CD4-positive, alpha-beta memory T cell (primary cell): Measurements from ENCODE around the gene AUNIP. TPM values are rescaled to one million over a fixed set of nuclear protein-coding genes. Genes with fewer than 3 reads are reported as not detected.

ENCODE experiments used
- CTCF ChIA-PET: fragments of 350-600 bp; sonication (Branson Sonifier 250); formaldehyde crosslinking; loops from one replicate; lab custom pipeline; 2021; ENCODE audit warnings: inconsistent platforms; ENCODE audit not compliant: partially characterized antibody; lab: Charles Lee
- POLR2A ChIA-PET: fragments of 350-600 bp; sonication (Branson Sonifier 250); formaldehyde crosslinking; loops from one replicate; lab custom pipeline; 2021; ENCODE audit not compliant: partially characterized antibody; lab: Charles Lee
- DNase-seq, 5 donors: peaks; one replicate each; pipeline versions ENCODE4 v3.0.0 to v3.0.0-alpha.2; 2020 to 2022; ENCODE audit warnings: mixed read lengths in 1 of 5
- H3K27ac ChIP-seq: one replicate; pipeline ENCODE4 v1.7.0; 2013; ENCODE audit warnings: low read depth, low read length
- H3K27me3 ChIP-seq: 2 replicates; pipeline ENCODE4 v1.7.0; 2013; ENCODE audit warnings: mild to moderate bottlenecking, low read length, moderate library complexity; ENCODE audit not compliant: insufficient read depth
- H3K36me3 ChIP-seq: 2 replicates; pipeline ENCODE4 v1.7.0; 2013; ENCODE audit warnings: mild to moderate bottlenecking, low read length, moderate library complexity; ENCODE audit not compliant: insufficient read depth
- H3K4me1 ChIP-seq: 2 replicates; pipeline ENCODE4 v1.7.0; 2013; ENCODE audit warnings: mild to moderate bottlenecking, low read length, moderate library complexity; ENCODE audit not compliant: insufficient read depth
- H3K4me3 ChIP-seq, 2 donors: one replicate each; pipeline ENCODE4 v1.7.0; 2013; ENCODE audit warnings: low read length in 2 of 2, mild to moderate bottlenecking in 1 of 2
- H3K9me3 ChIP-seq, 2 donors: one replicate each; pipeline ENCODE4 v1.7.0; 2013; ENCODE audit warnings: low read length in 2 of 2, control low read depth in 1 of 2; ENCODE audit not compliant: control insufficient read depth in 1 of 2
- H3K27ac Mint-ChIP-seq, 7 donors: one replicate each; pipeline ENCODE4 v1.8.0; 2020 to 2021; ENCODE audit warnings: mixed read lengths in 7 of 7, mild to moderate bottlenecking in 6 of 7, inconsistent platforms in 3 of 7, moderate library complexity in 3 of 7
- H3K27me3 Mint-ChIP-seq, 2 donors: one replicate each; pipeline ENCODE4 v1.8.0; 2020 to 2021; ENCODE audit warnings: mixed read lengths in 2 of 2
- H3K36me3 Mint-ChIP-seq, 2 donors: one replicate each; pipeline ENCODE4 v1.8.0; 2020 to 2021; ENCODE audit warnings: mixed read lengths in 2 of 2, inconsistent platforms in 1 of 2, mild to moderate bottlenecking in 1 of 2
- H3K4me1 Mint-ChIP-seq, 4 donors: one replicate each; pipeline ENCODE4 v1.8.0; 2020 to 2021; ENCODE audit warnings: mixed read lengths in 4 of 4, mild to moderate bottlenecking in 1 of 4
- H3K4me3 Mint-ChIP-seq, 8 donors: one replicate each; pipeline ENCODE4 v1.8.0; 2020 to 2021; ENCODE audit warnings: mixed read lengths in 8 of 8, mild to moderate bottlenecking in 7 of 8, moderate library complexity in 6 of 8, inconsistent platforms in 3 of 8
- H3K9me3 Mint-ChIP-seq, 8 donors: one replicate each; pipeline ENCODE4 v1.8.0; 2020 to 2021; ENCODE audit warnings: mixed read lengths in 8 of 8, mild to moderate bottlenecking in 5 of 8, inconsistent platforms in 3 of 8, moderate library complexity in 1 of 8
- intact Hi-C: fragments of 100-400 bp; cut with micrococcal nuclease; formaldehyde crosslinking; loops from one replicate; pipeline ENCODE4 v1.15.1; 2023
- polyA plus RNA-seq, 2 donors: library from polyadenylated mRNA; unstranded; fragments of 300-500 nt; fragmentation: Illumina TruSeq; gene quantifications; one replicate each; pipeline ENCODE4 v1.2.3, GENCODE V29; 2021
- total RNA-seq, 2 experiments: library from RNA; stranded (reverse); gene quantifications; one replicate each; pipeline ENCODE4 v1.2.3, GENCODE V29; 2021

Gene AUNIP
- total and polyA plus RNA-seq, 4 experiments from 2014 or later: not detected

DNA sequence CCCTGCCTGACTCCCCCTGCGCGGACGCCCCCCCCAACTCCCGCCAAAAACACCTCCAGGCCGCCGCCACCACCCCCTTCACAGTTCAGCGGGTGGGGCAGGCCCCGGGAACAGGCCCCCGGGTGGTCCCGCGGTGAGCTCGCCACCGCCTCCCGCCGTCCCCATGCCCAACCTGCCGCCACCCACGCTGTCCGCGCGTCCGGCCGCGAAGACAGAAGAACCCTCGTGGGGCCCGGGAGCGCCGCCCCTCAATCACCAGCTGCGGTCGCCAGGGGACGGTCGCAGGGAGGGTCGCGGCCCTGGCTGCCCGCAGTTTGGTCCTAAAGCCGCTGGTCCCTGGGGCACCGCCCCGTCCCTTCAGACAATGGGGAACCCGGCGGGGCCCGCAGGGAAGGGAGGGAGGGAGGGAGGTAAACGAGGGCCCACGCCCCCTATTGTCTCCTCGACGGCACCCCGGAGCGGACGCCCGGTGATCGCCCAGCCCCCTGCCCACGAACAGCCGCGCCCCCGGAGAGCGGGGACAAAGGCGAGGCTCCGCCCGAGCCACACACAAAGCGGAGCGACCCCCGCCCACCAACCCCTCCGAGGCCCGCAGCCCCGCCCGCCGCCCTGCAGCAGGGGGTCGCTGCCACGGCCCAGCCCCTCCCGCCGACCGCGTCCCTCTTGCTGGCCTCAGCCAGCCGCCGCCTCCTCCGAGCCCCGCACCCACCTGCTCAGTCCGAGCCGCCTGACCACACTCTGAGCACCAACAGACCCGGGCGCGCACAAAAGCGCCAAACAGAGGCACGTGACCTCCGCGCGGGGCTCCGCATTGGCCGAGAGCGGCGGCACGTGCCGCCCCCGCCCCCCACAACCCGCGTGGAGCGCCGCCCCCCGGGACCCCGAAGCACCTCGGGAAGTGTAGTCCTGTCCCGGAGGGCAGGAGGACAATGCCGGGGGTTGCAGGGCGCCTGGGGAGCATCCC, 46.7 kb upstream of the AUNIP start, which contains the start of gene STMN1:
STMN1 (minus strand) TSS at position 740 of the 964 bp plus-strand sequence. CDS start 1,743 bp downstream, outside the sequence.
- H3K27ac ChIP-seq: peak within 1 kb of the TSS; percentile 54
- no peaks in the 10 kb centered on the region for H3K36me3 ChIP-seq
- Mint-ChIP-seq H3K4me3 (peak within 1 kb of the TSS; percentile 89 to 96 (median 92)), H3K4me1 (peaks cover 14 to 31% (median 21%) of the 10 kb centered on the region in 4 donors), H3K36me3 (peaks cover 3 to 10% of the 10 kb centered on the region in 2 donors), H3K27me3 (no peaks in the 10 kb centered on the region), H3K27ac (peak within 1 kb of the TSS; percentile 87 to 98 (median 96)), H3K9me3 (no peaks in the 10 kb centered on the region)
- H3K4me1 ChIP-seq: peaks cover 26% of the 10 kb centered on the region
- ChIA-PET CTCF (interaction anchor here (0.6 to 19.0 kb wide), 9 partner anchors 8 to 564 kb away, joined by 3 to 583 read pairs (median 4); partner anchors contain the start of gene PAFAH2), POLR2A (interaction anchor here (0.5 to 7.9 kb wide), 13 partner anchors 10 to 658 kb away, joined by 3 to 73 read pairs (median 5); partner anchors contain the start of genes MTFR1L, PAFAH2, PAQR7 and RSRP1)
- peak within 1 kb of the TSS; percentile 71 to 93 for H3K4me3 ChIP-seq
- intact Hi-C loops: loop anchor here (1.0 to 2.0 kb wide), 3 partner anchors 11 to 92 kb away; partner anchors contain the start of gene PAFAH2
- H3K9me3 ChIP-seq: no peaks in the 10 kb centered on the region
- no peaks in the 10 kb centered on the region for H3K27me3 ChIP-seq
- peak; percentile 74 to 88 (median 77) for DNase-seq

DNA sequence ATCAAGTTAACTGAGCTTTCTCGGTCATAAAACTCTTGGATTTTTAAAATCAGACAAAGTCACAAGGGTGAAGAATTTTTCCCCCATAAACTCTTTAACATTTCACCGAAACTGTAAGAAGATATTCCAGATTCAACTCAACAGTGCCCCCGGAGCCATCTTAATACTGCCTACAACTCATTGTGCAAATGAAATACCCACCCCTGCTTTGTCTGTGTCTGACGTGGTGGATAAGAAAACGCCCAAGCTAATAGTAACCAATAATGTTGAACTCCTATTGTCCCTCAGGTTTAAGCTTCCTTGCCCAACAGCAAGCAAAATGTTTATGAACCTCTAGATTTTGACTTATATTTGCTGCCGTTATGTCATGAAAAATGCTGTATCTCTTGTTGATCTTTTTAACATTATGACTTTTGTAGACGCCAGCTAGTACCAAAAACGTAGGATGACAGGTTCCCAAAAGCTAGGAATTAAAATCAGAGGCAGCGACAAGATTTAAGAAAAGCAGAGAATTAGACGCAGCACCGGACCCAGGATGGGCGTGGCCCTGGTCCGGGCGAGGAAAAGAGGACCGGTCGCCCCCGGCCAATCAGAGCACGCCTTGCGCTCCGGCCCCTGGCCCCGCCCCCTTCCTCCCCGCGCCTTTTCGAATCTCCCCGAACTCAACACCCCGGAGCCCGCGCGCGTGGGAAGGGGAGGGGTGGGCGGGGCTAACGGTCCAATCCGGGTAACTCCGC, 45.9 kb upstream of the AUNIP start:
- intact Hi-C loops: loop anchor here (1.0 kb wide), 2 partner anchors 10 to 93 kb away; partner anchors contain the start of gene PAFAH2
- Mint-ChIP-seq H3K9me3 (no peaks in the 10 kb centered on the region), H3K36me3 (peaks cover 3 to 12% of the 10 kb centered on the region in 2 donors), H3K4me1 (peaks cover 16 to 31% (median 21%) of the 10 kb centered on the region in 4 donors), H3K27ac (peak overlapping the region; percentile 84 to 98 (median 93)), H3K4me3 (peak overlapping the region; percentile 89 to 96 (median 90)), H3K27me3 (no peaks in the 10 kb centered on the region)
- Histone ChIP-seq H3K9me3 (no peaks in the 10 kb centered on the region), H3K27ac (peak overlapping the region; percentile 54), H3K27me3 (no peaks in the 10 kb centered on the region), H3K4me3 (peak overlapping the region; percentile 71 to 93), H3K36me3 (no peaks in the 10 kb centered on the region), H3K4me1 (peaks cover 26% of the 10 kb centered on the region)
- ChIA-PET POLR2A (interaction anchor here (0.5 to 7.9 kb wide), 11 partner anchors 9 to 658 kb away, joined by 3 to 73 read pairs (median 6); partner anchors contain the start of genes MTFR1L, PAFAH2, PAQR7 and RSRP1), CTCF (interaction anchor here (0.6 to 19.0 kb wide), 10 partner anchors 9 to 563 kb away, joined by 3 to 583 read pairs (median 4); partner anchors contain the start of gene PAFAH2)
- peak; percentile 76 to 90 (median 77) for DNase-seq

DNA sequence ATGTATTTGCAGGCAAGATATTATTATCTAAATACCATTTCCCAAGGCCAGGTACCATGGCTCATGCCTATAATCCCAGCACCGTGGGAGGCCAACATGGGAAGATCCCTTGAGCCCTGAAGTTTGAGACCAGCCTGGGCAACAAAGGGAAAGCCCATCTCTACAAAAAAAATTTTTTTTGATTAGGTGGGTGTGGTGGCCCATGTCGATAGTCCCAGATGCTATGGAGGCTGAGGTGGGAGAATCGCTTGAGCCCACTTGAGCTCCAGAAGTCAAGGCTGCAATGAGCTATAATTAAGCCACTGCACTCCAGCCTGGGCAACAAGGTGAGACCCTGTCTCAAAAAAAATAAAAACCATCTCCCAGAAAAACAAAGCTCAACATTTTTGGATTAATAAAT, 44.7 kb upstream of the AUNIP start:
- peaks cover 16 to 29% (median 21%) of the 10 kb centered on the region in 4 donors for H3K4me1 Mint-ChIP-seq
- intact Hi-C loops: no loop called here
- Histone ChIP-seq H3K4me1 (peaks cover 26% of the 10 kb centered on the region), H3K27me3 (no peaks in the 10 kb centered on the region), H3K4me3 (no peak overlapping the region), H3K9me3 (no peaks in the 10 kb centered on the region), H3K36me3 (no peaks in the 10 kb centered on the region), H3K27ac (no peak overlapping the region)
- no peaks in the 10 kb centered on the region for H3K9me3 Mint-ChIP-seq
- no peak for DNase-seq
- H3K27ac Mint-ChIP-seq: peak overlapping the region in 1 of 7 donors; percentile 96
- ChIA-PET CTCF (interaction anchor here (0.8 to 19.0 kb wide), 4 partner anchors 9 to 95 kb away, joined by 3 to 583 read pairs (median 41); partner anchors contain the start of gene PAFAH2), POLR2A (interaction anchor here (1.9 to 7.9 kb wide), 3 partner anchors 8 to 95 kb away, joined by 18 to 73 read pairs (median 21); partner anchors contain the start of gene PAFAH2)
- peaks cover 3 to 14% of the 10 kb centered on the region in 2 donors for H3K36me3 Mint-ChIP-seq
- no peaks in the 10 kb centered on the region for H3K27me3 Mint-ChIP-seq
- peak overlapping the region in 6 of 8 donors; percentile 33 to 92 (median 90) for H3K4me3 Mint-ChIP-seq

DNA sequence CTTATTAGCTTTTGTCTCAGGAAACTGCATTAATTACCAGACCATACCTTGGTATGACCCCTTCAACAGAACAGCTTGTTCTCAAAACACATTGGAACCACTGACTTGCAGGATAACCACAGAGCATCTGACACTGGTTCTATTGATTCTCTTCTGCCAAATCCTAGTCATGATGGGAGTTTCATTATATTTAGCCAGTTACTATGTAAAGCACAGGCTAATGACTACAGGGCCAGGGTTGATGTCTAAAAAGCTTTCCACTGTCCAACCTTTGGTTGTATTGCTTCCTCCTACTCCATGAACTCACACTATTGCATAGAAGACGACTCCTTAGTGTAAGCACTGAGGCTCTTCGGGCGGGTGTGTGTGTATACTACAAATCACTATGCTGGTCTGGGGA, 43.2 kb upstream of the AUNIP start:
- Histone ChIP-seq H3K36me3 (no peaks in the 10 kb centered on the region), H3K9me3 (no peaks in the 10 kb centered on the region), H3K4me3 (no peak overlapping the region), H3K4me1 (peaks cover 26% of the 10 kb centered on the region), H3K27me3 (no peaks in the 10 kb centered on the region), H3K27ac (no peak overlapping the region)
- ChIA-PET CTCF (interaction anchor here (3.9 to 19.0 kb wide), 3 partner anchors 7 to 97 kb away, joined by 19 to 583 read pairs (median 63); partner anchors contain the start of gene PAFAH2), POLR2A (interaction anchor here (1.0 to 7.9 kb wide), 3 partner anchors 42 to 96 kb away, joined by 3 to 73 read pairs (median 5); partner anchors contain the start of gene PAFAH2)
- intact Hi-C loops: no loop called here
- Mint-ChIP-seq H3K27me3 (no peaks in the 10 kb centered on the region), H3K4me3 (no peak overlapping the region), H3K4me1 (peaks cover 16 to 24% (median 19%) of the 10 kb centered on the region in 4 donors), H3K9me3 (no peaks in the 10 kb centered on the region), H3K36me3 (peaks cover 3 to 15% of the 10 kb centered on the region in 2 donors), H3K27ac (peak overlapping the region in 1 of 7 donors; percentile 1)
- no peak for DNase-seq

DNA sequence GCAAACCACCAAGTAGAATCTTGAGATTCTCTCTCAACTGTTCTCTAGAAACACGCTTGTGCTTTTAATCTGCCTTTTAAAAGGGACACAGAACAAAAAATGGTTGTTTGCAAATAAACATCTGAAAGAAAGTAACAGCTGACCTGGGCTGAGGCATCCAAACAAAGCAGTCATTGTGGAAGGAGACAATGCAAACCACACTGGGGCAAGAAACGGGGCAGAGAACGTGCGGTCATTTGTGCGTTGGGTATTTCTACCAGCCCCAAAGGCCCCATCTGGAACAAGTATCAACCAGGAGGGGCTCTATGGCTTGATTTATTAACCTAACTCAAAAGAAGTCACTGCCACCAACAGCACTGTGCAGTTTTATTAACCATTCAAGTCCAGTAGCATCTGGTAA, 41.0 kb upstream of the AUNIP start:
- H3K9me3 ChIP-seq: no peaks in the 10 kb centered on the region
- no peak for DNase-seq
- Mint-ChIP-seq H3K27ac (no peak overlapping the region), H3K4me1 (peaks cover 17 to 19% (median 17%) of the 10 kb centered on the region in 4 donors), H3K4me3 (no peak overlapping the region), H3K9me3 (no peaks in the 10 kb centered on the region), H3K36me3 (peaks cover 3 to 10% of the 10 kb centered on the region in 2 donors), H3K27me3 (no peaks in the 10 kb centered on the region)
- intact Hi-C loops: no loop called here
- no peaks in the 10 kb centered on the region for H3K27me3 ChIP-seq
- H3K4me1 ChIP-seq: peaks cover 27% of the 10 kb centered on the region
- H3K36me3 ChIP-seq: no peaks in the 10 kb centered on the region
- H3K4me3 ChIP-seq: no peak overlapping the region
- ChIA-PET CTCF (interaction anchor here (19.0 kb wide), 1 partner anchor 99 kb away, joined by 583 read pairs; the partner anchor contains the start of gene PAFAH2), POLR2A (interaction anchor here (7.9 kb wide), 1 partner anchor 98 kb away, joined by 73 read pairs; the partner anchor contains the start of gene PAFAH2)
- no peak overlapping the region for H3K27ac ChIP-seq

DNA sequence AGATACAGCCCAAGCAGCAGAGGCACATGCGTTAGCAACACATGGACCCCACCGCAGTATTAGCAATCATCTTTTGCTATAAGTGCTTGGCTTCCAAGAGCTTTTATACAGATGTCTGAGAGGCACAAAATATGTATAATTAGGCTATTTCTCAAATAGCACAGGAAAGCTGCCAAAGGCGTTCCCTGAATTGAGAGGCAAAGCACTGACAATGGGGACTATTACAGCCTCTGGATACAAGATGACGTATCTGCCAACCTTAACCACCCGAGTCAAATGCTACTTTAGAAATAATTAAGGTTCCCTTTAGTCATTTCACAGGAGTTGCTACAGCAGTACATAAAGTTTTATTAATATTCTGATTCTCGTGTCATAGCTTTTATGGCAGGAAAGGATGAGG, 40.5 kb upstream of the AUNIP start:
- Mint-ChIP-seq H3K36me3 (peaks cover 3 to 6% of the 10 kb centered on the region in 2 donors), H3K27me3 (no peaks in the 10 kb centered on the region), H3K9me3 (no peaks in the 10 kb centered on the region), H3K27ac (no peak overlapping the region), H3K4me1 (peaks cover 13 to 17% (median 14%) of the 10 kb centered on the region in 4 donors), H3K4me3 (no peak overlapping the region)
- DNase-seq: no peak
- H3K4me1 ChIP-seq: peaks cover 26% of the 10 kb centered on the region
- no peak overlapping the region for H3K27ac ChIP-seq
- no peak overlapping the region for H3K4me3 ChIP-seq
- H3K36me3 ChIP-seq: no peaks in the 10 kb centered on the region
- H3K27me3 ChIP-seq: no peaks in the 10 kb centered on the region
- ChIA-PET CTCF (interaction anchor here (19.0 kb wide), 1 partner anchor 100 kb away, joined by 583 read pairs; the partner anchor contains the start of gene PAFAH2), POLR2A (interaction anchor here (7.9 kb wide), 1 partner anchor 99 kb away, joined by 73 read pairs; the partner anchor contains the start of gene PAFAH2)
- intact Hi-C loops: loop anchor here (5.0 kb wide), 1 partner anchor 248 kb away; no protein-coding TSS in a partner anchor
- H3K9me3 ChIP-seq: no peaks in the 10 kb centered on the region
